SK-N-SH treated with all-trans-retinoic acid at 6 μM for 48 hours (cell line): ENCODE results near the gene NOXO1.
A peak's percentile ranks its signal among the peaks of the same experiment; 100 is the strongest.

Source experiments
- ATAC-seq: fragments of 200-7000 bp; cut with Tn5 transposase; 3 replicates; pipeline ENCODE4 v1.9.1; 2020; ENCODE audit warnings: mild to moderate bottlenecking, moderate library complexity
- ARNTL ChIP-seq: fragments of 450-650 bp; formaldehyde crosslinking; IDR thresholded peaks from 2 replicates; pipeline ENCODE4 v1.5.0; 2020; ENCODE audit warnings: low read depth, mild to moderate bottlenecking, moderate library complexity, borderline replicate concordance
- CSDC2 ChIP-seq: fragments of 250-450 bp; sonication (Bioruptor Pico); IDR thresholded peaks from 2 replicates; pipeline ENCODE4 v1.5.0; 2020; ENCODE audit warnings: mild to moderate bottlenecking, moderate library complexity
- CSRNP3 ChIP-seq: fragments of 250-450 bp; sonication (Bioruptor Pico); IDR thresholded peaks from 2 replicates; pipeline ENCODE4 v1.5.1; 2021; ENCODE audit warnings: mild to moderate bottlenecking, moderate library complexity
- ESRRG ChIP-seq: fragments of 250-450 bp; sonication (Bioruptor Pico); IDR thresholded peaks from 2 replicates; pipeline ENCODE4 v1.6.1; 2021; ENCODE audit warnings: mild to moderate bottlenecking
- GLIS3 ChIP-seq: fragments of 250-450 bp; sonication (Bioruptor Pico); IDR thresholded peaks from 2 replicates; pipeline ENCODE4 v1.5.0; 2020; ENCODE audit warnings: mild to moderate bottlenecking, moderate library complexity
- OSR1 ChIP-seq: fragments of 250-450 bp; sonication (Bioruptor Pico); IDR thresholded peaks from 2 replicates; pipeline ENCODE4 v1.8.0; 2022; ENCODE audit warnings: moderate library complexity, mild to moderate bottlenecking, inconsistent platforms
- PATZ1 ChIP-seq: fragments of 250-450 bp; sonication (Bioruptor Pico); IDR thresholded peaks from 2 replicates; pipeline ENCODE4 v1.8.0; 2020; ENCODE audit warnings: mild to moderate bottlenecking, moderate library complexity, borderline replicate concordance
- POU6F1 ChIP-seq: fragments of 250-450 bp; sonication (Bioruptor Pico); IDR thresholded peaks from 2 replicates; pipeline ENCODE4 v1.8.0; 2021; ENCODE audit warnings: low read depth, mild to moderate bottlenecking, moderate library complexity, borderline replicate concordance
- PPARA ChIP-seq: fragments of 250-450 bp; sonication (Bioruptor Pico); IDR thresholded peaks from 2 replicates; pipeline ENCODE4 v1.5.0; 2020; ENCODE audit warnings: mild to moderate bottlenecking, borderline replicate concordance
- RARB ChIP-seq: fragments of 250-450 bp; sonication (Bioruptor Pico); IDR thresholded peaks from 2 replicates; pipeline ENCODE4 v1.8.0; 2021; ENCODE audit warnings: mild to moderate bottlenecking, moderate library complexity
- SNAI2 ChIP-seq: fragments of 250-450 bp; sonication (Bioruptor Pico); IDR thresholded peaks from 2 replicates; pipeline ENCODE4 v1.5.0; 2020; ENCODE audit warnings: mild to moderate bottlenecking, moderate library complexity
- TCF4 ChIP-seq: fragments of 250-450 bp; sonication (Bioruptor Pico); IDR thresholded peaks from 2 replicates; pipeline ENCODE4 v1.8.0; 2021; ENCODE audit warnings: mild to moderate bottlenecking, moderate library complexity, borderline replicate concordance
- TOX ChIP-seq: fragments of 250-450 bp; sonication (Bioruptor Pico); IDR thresholded peaks from 2 replicates; pipeline ENCODE4 v1.8.0; 2021; ENCODE audit warnings: mild to moderate bottlenecking, moderate library complexity, borderline replicate concordance
- TSHZ2 ChIP-seq: fragments of 250-450 bp; sonication (Bioruptor Pico); IDR thresholded peaks from 2 replicates; pipeline ENCODE4 v1.5.0; 2020; ENCODE audit warnings: mild to moderate bottlenecking, moderate library complexity
- ZC3H10 ChIP-seq: fragments of 250-450 bp; sonication (Bioruptor Pico); IDR thresholded peaks from 2 replicates; pipeline ENCODE4 v1.5.1; 2021; ENCODE audit warnings: mild to moderate bottlenecking, moderate library complexity
- ZFP3 ChIP-seq: fragments of 250-450 bp; sonication (Bioruptor Pico); IDR thresholded peaks from 2 replicates; pipeline ENCODE4 v1.5.0; 2020; ENCODE audit warnings: mild to moderate bottlenecking, moderate library complexity
- ZFP30 ChIP-seq: fragments of 450-650 bp; formaldehyde crosslinking; IDR thresholded peaks from 2 replicates; pipeline ENCODE4 v1.5.0; 2022; ENCODE audit warnings: mild to moderate bottlenecking, moderate library complexity
- ZNF565 ChIP-seq: fragments of 450-650 bp; formaldehyde crosslinking; conservative IDR thresholded peaks from 2 replicates; pipeline ENCODE4 v1.5.0; 2020; ENCODE audit warnings: low read depth, mild to moderate bottlenecking, moderate library complexity
- ZNF70 ChIP-seq: fragments of 450-650 bp; formaldehyde crosslinking; IDR thresholded peaks from 2 replicates; pipeline ENCODE4 v1.5.0; 2020; ENCODE audit warnings: mild to moderate bottlenecking, moderate library complexity
- ZNF8 ChIP-seq: fragments of 450-650 bp; formaldehyde crosslinking; IDR thresholded peaks from 2 replicates; pipeline ENCODE4 v1.5.0; 2020; ENCODE audit warnings: mild to moderate bottlenecking, moderate library complexity

Gene NOXO1

GRCh38 chr16:2016407-2016922 is 35.2 kb upstream of the NOXO1 start:
- no peak for TF ChIP-seq ZNF565 (CRISPR knock-in tag)
- TF ChIP-seq GLIS3 (CRISPR knock-in tag): no peak
- no peak for TF ChIP-seq ZC3H10 (CRISPR knock-in tag)
- TF ChIP-seq CSDC2 (CRISPR knock-in tag): no peak
- ATAC-seq: peak; percentile 29; the same call in 1 of the 3 replicates

GRCh38 chr16:2015947-2016208 is 34.6 kb upstream of the NOXO1 start:
- no peak for ATAC-seq
- no peak for TF ChIP-seq SNAI2
- TF ChIP-seq PATZ1 (CRISPR knock-in tag): no peak
- no peak for TF ChIP-seq ARNTL (CRISPR knock-in tag)
- TF ChIP-seq TCF4: no peak
- TF ChIP-seq ZC3H10 (CRISPR knock-in tag): no peak
- no peak for TF ChIP-seq POU6F1 (CRISPR knock-in tag)
- no peak for TF ChIP-seq ZNF70 (CRISPR knock-in tag)
- no peak for TF ChIP-seq CSRNP3 (CRISPR knock-in tag)
- no peak for TF ChIP-seq ZFP3
- TF ChIP-seq OSR1 (CRISPR knock-in tag): no peak
- TF ChIP-seq PPARA: no peak
- no peak for TF ChIP-seq ZNF8 (CRISPR knock-in tag)

- no peak for ATAC-seq
- TF ChIP-seq ZFP3 (no peak), ARNTL (CRISPR knock-in tag) (no peak), OSR1 (CRISPR knock-in tag) (no peak), ESRRG (CRISPR knock-in tag) (no peak), RARB (CRISPR knock-in tag) (no peak), PATZ1 (CRISPR knock-in tag) (no peak), PPARA (no peak)
Measured at GRCh38 chr16:2015117-2015946, 34.1 kb upstream of the NOXO1 start.

- ATAC-seq: no peak
- TF ChIP-seq POU6F1 (CRISPR knock-in tag) (no peak), SNAI2 (no peak), ZC3H10 (CRISPR knock-in tag) (no peak), TCF4 (no peak), RARB (CRISPR knock-in tag) (no peak), ZFP30 (CRISPR knock-in tag) (no peak), TSHZ2 (CRISPR knock-in tag) (no peak), ESRRG (CRISPR knock-in tag) (no peak), OSR1 (CRISPR knock-in tag) (no peak), ARNTL (CRISPR knock-in tag) (no peak), CSDC2 (CRISPR knock-in tag) (no peak), PPARA (no peak), TOX (CRISPR knock-in tag) (no peak), PATZ1 (CRISPR knock-in tag) (no peak), ZNF8 (CRISPR knock-in tag) (no peak), ZNF565 (CRISPR knock-in tag) (no peak), ZFP3 (no peak)
Measured at GRCh38 chr16:2013527-2013926, 32.3 kb upstream of the NOXO1 start.
